ENCODE data around the gene MESP1.
"Not testable (repeated sequence)": the region's sequence is repeated elsewhere in the genome, so short reads cannot be mapped to it uniquely, and the experiment has no call there.

The MESP1 gene, protein sequence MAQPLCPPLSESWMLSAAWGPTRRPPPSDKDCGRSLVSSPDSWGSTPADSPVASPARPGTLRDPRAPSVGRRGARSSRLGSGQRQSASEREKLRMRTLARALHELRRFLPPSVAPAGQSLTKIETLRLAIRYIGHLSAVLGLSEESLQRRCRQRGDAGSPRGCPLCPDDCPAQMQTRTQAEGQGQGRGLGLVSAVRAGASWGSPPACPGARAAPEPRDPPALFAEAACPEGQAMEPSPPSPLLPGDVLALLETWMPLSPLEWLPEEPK

DNA sequence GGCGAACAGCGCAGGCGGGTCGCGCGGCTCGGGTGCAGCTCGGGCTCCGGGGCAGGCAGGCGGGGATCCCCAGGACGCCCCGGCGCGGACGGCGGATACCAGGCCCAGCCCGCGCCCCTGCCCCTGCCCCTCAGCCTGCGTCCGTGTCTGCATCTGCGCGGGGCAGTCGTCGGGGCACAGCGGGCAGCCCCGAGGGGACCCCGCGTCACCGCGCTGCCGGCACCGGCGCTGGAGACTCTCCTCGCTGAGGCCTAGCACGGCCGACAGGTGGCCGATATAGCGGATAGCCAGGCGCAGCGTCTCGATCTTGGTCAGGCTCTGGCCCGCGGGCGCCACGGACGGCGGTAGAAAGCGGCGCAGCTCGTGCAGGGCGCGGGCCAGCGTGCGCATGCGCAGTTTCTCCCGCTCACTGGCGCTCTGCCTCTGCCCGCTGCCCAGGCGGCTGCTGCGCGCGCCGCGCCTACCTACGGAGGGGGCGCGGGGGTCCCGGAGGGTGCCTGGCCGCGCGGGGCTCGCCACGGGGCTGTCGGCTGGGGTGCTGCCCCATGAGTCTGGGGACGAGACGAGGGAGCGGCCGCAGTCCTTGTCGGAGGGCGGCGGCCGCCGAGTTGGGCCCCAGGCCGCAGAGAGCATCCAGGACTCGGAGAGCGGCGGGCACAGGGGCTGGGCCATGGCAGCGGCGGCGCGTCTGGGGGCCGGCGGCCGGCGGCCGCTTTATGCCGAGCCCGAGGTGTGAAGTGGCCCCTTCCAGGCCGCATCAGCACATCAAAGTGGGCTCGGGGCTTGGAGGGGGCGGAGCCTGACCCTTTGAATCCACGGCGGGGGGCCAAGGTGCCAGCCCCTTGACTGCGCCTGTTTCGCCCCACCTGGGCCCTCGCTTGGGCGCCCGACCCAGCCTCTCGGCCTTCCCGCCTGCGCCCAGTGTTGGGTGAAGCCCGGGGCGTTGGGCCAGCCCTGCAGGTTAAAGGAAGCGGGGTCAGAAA, at the start of gene MESP1:
Gene MESP1 (minus strand): TSS at position 690 of the 983 bp plus-strand sequence. CDS start 18 bp downstream, at position 672.
- peak; percentile 80 to 87 for DNase-seq

DNA sequence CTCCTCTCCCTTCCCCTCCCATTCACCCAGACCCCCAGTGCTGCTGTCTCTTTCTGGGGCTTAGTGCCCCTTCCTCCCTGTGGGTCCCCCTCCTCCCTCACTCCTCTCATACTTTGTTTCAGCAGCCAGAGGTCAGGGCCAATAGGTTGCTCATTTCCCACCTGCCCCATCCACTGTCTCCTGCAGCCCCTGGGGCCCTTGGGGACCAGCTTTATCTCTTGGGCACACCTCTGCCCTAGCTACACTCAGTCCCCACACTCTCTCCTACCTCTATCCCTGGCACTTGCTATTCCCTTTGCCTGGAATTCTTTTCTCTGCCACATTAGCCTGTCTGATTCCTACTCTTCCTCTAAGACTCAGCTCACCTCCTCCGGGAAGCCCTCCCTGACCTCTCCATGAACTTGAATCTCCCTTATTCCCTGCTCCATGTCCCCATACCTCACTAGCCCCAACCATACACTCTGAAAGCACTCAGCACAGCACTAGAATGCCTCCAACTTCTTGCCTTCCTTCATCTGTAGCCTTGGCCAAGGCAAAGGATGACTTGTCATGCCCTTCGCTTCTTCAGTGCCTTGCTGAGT, 49.0 kb upstream of the MESP1 start:
- DNase-seq: no peak

DNA sequence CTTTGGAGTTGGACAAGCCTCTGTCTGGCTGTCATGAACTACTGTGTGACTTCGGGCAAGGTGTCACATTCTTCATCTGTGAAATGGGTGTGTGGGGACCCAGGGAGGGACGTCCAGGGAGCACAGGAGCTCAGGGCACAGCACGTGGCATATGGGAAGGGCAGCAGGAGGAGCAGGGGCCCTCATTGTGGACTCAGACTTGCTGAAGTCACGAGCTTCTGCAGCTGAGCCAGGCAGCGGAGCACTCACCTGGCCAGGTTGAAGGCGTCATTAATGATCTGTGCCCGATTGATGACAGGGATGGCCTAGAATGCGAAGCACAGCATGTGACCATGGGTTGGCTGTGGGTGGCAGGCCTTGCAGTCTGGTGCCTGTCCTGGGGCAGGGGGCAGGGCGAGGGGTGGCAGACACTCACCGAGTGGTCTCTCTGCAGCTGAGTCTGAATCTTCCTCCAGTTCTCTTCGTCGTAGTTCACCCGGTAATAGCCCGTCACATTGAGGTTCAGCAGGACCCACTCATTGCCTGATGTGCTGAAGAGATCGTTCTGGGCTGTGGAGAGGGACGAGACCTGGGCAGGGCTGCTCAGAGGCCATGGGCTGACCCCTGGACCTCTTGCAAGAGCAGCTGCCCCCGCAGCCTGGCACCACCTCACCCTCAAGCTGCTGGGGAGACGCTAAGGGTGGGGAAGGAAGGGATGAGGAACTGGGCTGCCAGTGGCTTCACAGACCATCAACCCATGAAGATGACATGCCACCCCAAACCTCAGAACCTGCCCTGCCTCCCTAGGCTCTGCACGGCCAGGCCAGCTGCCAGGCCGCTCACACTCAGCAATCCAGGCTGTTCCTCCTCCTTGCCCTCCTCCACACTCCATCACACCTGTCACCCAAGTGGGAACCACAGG, 48.2 kb upstream of the MESP1 start:
- no peak for DNase-seq

DNA sequence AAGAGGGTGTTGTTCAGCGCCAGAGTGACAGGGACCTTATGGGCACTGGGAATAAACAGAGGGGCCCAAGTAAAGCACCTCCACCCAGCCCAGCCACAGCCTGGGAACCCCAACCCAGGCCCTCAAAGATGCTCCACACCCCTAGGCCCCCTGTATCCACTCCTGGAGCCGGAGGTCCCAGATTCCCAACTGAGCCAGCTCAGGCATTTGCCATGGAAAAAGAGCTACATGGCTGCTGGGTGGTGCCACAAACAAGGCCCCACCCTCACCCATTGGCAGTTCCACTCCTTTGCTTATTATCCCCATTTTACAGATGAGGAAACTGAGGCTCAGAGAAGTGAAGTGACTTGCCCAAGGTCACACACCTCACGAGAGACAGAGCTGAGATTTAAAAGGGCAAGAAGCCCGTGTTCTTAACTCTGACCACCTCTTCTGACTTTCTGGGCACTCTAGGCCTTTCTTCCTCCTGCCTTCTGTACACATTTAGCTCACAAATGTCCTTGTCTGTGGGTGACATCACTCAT, 46.7 kb upstream of the MESP1 start:
- DNase-seq: no peak

DNA sequence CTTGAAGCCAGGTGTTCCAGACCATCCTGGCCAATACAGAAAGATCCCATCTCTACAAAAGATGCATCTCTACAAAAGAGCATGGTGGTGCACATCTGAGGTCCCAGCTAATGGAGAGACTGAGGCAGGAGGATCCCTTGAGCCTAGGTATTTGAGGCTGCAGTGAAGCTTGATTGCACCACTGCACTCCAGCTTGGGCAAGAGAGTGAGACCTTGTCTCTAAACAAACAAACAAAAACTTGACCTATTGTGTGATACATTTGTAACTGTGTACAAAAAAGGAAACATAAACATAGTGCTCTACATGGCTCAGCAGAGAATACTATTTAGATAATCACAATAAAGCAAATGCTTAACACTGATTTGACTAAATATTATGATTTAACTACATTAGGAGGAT, 44.9 kb upstream of the MESP1 start:
- DNase-seq: no peak

DNA sequence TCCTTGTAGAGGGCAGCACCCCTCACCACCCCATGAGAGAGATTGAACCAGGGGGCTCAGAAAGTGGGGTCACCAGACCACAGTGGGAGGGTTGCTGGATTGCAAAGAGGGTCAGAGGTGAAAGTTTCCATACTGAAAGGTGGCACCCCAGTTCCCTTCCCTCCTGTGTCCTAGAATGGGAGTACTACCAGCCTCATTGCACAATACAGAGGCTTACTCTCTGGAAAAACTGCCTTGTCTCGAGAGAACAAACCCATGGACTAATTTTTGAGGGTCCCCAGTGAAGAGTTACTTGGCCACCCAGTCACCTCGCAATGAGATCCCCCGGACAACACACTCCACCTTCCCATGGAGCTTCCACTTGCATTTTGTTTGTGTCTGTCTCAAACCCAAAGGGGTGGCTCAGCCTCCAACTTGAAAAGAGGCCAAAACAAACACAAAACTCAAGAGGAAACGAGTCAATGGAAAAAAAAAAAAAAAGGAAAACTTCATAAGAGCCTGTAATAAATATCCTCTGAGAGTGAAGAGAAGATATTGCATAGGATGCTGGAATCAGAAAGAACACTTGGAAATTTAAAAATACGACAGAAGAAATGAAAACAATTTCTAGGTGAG, 43.7 kb upstream of the MESP1 start:
- no peak for DNase-seq

DNA sequence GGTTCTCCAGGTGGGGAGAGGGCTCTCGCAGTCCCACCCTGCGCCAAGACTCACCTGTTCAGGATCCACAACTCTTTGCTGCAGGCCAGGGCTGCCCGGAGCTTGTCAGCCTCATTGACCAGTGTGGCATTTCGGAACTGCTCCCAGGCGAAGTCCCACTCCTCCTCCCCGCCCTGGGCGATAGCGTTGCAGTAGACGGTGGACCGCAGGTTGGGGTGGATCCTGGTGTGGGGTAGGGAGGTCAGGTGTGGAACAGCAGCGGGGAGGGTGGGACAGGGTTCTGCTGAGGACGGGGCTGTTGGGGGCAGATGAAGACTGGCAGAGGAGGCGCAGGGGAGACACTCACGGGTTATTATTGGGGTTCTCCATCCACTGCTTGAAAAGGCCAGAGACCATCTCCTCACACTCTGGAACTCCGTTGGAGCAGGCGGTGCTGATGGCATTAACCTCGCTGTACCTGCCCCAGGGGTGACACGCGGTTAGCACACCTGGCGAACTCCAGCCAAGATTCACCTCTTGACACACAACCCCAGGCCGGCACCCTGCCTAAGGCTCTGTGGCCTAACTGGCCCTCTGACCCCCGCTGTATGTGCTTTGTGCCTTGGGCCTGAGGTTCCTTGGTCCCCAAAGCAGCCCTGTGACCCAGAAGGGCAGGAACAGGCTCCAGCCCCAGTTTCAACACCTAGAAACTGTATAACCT, 41.2 kb upstream of the MESP1 start:
- DNase-seq: no peak

DNA sequence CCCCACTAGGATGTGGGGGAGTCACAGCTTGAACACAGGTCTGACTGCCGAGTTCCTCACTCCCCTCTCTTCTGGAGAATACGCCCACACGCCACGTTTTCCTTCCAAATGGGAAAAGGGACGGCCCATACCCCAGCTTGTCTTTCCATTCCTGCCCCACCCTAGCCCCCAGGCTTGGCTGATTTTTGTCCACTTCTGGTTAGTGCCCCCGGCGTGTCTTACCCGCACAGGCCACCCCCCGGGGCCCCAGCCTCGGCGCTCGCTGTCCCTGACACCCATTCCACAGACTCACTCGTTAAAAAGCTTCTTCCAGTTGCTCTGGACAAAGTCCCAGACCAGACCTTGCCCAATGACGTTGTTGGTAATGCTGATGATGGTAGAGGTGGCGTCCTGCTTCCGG, 39.6 kb upstream of the MESP1 start:
- DNase-seq: no peak

DNA sequence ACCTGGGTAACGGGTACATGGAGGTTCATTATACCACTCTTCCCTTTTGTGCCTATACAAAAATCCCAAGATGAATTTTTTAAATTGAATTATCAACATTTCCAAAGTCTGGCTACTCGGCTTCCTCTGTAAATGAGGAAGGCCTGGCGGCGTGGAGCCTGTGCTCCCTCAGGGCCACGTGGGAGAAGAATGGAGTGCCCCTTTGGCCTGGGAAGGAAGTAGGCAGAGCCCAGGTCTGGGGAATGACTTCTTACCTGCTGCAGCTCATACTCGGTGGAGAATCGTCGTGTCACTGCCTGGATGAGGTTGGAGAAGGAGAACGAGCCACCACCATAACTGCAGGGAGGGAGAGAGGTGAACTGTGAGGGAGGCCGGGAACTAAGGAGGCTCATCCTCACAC, 39.2 kb upstream of the MESP1 start:
- DNase-seq: no peak

DNA sequence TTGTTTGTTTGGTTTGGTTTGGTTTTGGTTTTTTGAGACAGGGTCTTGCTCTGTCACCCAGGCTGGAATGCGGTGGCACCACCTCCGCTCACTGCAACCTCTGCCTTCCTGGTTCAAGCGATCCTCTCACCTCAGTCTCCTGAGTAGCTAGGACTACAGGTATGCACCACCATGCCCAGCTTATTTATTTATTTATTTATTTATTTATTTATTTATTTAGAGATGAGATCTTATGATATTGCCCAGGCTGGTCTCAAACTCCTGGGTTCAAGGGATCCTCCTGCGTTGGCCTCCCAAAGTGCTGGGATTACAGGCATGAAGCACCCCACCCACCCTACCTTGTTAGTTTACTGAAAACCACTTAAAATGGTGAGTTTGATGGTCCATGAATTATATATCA, 37.5 kb upstream of the MESP1 start:
- DNase-seq: not testable (repeated sequence)

DNA sequence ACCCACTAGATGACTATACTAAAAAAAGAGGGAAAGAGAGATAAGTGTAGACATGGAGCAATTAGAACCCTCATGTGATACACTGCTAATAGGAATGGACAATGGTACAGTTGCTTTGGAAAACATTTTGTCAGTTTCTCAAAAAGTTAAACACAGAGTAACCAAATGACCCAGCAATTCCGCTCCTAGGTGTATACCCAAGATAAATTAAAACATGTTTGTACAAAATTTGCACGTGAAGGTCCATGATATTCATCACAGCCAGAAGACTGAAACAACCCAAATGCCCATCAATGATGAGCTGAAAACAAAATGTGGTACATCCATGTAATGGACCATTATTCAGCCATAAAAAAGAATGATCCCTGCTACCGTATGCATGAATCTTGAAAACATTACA, 36.9 kb upstream of the MESP1 start:
- DNase-seq: no peak

DNA sequence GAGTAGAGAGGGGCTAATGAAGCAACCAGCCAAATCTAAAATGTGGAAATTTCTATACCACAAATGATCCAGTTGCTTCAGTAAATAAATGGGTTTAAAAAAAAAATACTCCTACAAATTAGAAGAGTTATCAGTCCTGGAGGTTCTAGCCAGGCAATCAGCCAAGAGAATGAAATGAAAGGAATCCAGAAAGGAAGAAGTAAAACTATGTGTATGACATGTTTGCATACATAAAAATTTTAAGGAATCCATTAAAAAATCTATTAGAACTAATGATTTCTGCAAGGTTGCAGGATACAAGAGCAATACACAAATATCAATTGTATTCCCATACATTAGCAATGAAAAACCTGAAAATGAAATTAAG, 34.7 kb upstream of the MESP1 start:
- no peak for DNase-seq

DNA sequence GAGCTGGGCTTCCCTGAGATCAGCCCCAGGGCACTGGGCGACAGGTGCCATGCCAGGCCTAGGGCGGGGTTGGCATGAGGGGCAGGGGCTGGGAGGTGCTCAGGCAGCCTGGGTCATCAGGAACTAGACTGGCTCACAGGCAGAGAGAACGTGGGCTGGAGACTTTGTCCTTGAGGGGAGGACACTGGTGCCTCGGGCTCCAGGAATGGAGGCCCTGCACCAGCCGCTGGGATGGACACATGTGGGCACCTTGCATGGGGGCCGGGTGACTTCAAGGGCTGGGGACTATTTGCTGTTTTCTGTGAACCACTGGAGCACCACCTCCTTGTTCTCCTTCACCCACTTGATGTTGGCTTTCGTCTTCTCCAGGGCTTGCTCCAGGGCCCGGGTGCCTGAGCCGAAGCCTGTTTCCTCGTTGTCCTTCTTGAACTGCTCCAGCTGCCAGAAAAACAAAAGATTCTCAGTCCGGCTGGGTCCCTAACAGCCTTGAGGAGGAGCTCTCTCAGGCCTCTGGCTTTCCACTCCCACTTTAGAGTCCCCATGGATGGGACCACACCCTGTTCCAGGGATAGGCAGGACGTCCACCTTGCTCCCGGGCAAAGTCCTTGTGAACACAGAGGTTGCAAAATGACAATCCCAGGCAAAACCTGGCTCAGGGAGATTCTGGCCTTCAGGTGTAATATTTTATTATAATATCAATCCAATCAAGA, 34.2 kb upstream of the MESP1 start:
- no peak for DNase-seq

DNA sequence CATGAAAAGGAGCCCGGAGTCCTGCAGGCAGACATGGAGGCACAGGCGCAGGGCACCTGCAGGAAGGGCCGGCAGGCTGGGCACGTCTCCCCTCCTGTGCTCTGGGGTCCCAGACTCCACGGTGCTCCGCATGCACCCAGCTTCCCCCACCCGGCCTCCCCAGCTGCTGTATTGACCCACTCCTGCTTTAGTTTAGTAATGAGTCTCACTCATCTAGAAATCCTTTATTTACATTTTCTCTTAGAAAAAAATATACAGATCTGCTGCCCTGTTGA, 33.6 kb upstream of the MESP1 start:
- no peak for DNase-seq

DNA sequence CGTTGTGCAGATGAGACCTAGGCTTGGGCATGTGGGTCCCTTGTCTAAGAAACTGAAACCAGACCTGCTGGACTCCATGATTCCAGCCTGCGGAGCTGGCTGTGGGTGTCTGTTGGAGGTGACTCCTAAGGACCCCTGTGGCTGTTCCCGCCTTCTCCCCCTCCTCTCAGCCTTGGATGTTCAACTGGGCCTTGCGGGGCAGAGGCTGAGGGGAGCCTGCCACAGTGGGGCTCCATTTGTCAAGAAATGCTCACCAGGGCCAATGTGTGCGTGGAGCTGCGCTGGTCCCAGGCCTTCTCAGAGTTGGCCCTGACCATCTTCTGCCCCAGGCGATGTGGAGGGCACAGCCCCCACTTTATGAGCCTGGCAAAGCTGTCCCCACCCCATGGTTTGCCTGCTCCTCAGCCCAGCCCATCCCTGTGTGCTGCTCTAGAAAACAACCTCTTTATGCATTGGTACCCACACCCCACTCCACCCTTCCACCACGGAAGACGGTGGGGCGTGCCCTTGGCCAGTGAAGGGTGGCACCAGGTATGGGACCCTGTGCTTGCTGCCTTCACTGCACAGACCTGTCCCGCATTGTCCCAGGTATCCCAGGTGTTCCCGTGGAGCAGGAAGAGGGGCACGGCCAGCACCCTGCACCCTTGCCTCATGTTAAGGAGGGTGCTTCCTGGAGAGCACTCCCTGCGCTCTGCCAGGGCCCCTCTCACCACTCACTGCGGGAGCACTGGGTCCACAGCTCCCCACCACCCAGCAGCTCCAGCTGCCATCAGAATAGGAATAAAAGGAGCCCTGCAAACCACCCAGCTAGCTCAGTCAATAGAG, 33.0 kb upstream of the MESP1 start:
- no peak for DNase-seq

DNA sequence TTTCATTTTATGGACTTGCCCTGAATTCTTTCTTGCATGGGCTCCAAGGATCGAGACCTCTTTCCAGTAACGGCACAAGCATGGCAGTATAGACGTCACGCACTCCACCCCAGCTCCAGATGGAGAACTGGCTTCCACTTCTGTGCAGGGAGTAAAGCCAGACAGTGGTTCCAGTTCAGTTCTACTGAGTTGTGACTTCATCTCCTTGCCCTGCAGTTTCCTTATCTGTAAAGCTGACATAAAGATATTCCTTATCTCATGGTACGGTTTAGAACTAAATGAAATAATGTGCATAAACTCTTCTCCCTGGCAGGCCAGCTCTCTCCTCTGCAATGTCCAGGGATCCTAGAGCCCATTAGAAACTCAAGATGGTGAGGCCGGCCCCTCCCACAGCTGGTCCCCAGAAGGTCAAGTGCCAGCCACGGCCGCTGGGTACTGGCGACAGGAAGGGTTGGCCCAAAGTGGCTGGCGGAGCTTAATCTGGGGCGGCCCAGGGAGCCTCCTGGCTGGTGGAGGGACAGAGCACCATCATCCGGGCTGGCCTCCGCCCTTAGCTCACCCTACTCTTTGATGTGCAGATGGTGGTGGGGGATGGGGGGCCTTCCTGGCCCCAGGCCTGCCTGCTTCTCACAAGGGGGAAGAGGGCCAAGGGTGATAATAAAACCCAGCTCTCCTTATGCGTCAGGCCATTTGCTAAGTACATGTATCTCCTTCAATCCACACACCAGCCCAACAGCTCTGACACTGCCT, 32.2 kb upstream of the MESP1 start:
- DNase-seq: no peak

DNA sequence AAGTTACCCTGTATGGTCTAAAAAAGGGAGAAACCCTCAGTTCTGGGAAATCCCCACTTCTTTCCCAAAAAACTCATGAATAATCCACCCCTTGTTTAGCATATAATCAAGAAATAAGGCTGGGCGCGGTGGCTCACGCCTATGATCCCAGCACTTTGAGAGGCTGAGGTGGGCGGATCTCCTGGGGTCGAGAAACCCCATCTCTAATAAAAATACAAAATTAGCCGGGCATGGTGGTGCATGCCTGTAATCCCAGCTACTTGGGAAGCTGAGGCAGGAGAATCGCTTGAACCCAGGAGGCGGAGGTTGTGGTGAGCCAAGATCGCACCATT, 31.5 kb upstream of the MESP1 start:
- not testable (repeated sequence) for DNase-seq

DNA sequence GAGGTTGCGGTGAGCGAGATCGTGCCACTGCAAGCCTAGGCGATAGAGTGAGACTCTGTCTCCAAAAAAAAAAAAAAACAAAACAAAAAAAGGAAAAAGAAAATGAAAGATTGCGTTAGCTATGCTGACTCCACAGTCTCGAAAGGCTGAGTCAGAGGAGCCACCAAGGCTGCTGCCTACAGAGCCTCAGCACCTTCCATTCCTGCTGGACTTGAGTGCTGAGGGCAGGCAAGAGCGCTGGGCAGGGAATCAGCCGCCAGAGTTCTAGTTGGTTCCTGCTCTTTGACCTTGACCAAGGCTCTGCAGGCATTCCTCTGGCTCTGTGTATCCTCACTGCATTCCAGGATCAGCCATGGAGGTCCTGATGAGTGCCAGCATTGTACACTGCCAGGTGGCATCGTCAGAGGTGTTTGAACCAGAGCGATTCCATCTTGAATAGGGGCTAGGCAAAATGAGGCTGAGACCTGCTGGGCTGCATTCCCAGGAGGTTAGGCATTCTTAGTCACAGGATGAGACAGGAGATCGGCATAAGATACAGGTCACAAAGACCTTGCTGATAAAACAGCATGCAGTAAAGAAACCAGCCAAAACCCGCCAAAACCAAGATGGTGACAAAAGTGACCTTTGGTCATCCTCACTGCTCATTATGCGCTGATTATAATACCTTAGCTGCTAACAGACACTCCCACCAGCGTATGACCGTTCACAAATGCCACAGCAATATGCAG, 31.0 kb upstream of the MESP1 start:
- DNase-seq: no peak

DNA sequence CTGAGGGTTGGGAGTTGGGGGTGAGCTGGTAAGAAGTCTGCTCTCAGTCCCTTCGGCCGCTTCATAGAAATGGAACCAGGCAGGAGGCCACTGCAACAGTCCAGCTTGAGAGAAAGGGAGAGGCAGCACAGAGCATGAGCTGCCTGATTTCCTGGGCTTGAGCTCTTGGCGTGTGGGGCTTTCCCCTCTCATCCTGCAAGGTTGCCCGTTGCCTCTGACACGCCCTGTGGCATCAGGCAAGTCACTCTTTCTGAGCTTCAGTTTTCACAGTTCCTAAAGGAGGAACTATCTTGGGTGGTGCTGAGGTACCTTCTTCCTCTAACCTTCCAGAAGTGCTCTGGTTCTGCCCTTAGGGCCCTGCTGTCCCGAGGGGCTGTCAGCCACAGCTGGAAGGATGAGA, 30.0 kb upstream of the MESP1 start:
- DNase-seq: no peak
